ENCODE measurements around the gene PTPN1. TPM values are rescaled to one million over a fixed set of nuclear protein-coding genes. Genes with fewer than 3 reads are reported as not detected.
A peak's percentile ranks its signal among the peaks of the same experiment; 100 is the strongest.

Gene PTPN1
- total and polyA plus RNA-seq, 2 of the 13 experiments (the other 11 are each of a cell fraction or from before 2014, with no cell fraction given): 17.7 to 37.2 TPM

DNA sequence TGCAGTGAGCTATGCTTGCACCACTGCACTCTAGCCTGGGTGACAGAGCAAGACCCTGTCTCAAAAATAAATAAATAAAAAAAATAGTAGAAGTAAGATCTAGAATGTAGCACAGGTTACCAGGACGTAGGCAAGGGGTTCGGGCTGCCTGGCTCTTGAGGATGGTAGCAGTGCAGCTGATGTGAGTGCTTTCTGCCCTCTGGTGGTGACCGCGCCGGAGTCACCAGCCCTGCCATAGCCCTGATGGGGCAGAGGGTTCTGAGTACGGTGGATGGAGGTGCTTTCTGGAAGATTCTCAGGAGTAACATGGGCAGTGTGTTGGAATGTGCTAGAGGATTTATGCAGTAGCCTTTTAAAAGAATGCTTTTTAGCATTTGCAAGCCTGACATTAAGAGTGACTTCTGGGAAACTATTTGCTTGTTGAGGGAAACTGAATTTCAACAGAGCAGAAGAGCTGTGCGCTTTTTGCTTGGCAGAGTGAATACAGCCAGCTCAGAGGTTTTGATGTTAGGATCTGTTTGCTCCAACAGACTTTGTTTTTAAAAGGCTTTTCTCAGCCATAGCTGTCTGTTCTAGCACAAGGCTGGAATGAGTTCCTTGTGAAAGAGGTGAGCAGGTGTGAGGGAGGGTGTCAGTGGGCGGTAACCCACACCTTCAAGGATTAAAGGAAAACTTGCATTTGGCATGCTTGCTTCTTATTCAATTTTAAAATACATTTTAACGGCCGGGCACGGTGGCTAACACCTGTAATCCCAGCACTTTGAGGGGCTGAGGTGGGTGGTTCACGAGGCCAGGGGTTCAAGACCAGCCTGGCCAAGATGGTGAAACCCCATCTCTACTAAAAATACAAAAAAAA is 65.9 kb downstream of the PTPN1 start (continued):
- TF ChIP-seq ZNF737 (CRISPR knock-in tag; IDR thresholded peaks at IDR 0.05; ENCODE audit: borderline replicate concordance) (no peak), CBX1 (IDR thresholded peaks at IDR 0.05; ENCODE audit: low read depth) (no peak), ZNF674 (CRISPR knock-in tag; IDR thresholded peaks at IDR 0.05; ENCODE audit: low read depth) (no peak), ATAD3A (CRISPR knock-in tag; IDR thresholded peaks at IDR 0.05) (no peak), ZNF615 (CRISPR knock-in tag; IDR thresholded peaks at IDR 0.05; ENCODE audit: borderline replicate concordance) (no peak), BCL6 (CRISPR knock-in tag; IDR thresholded peaks at IDR 0.05) (0 out of 2 replicates have a peak, but pooled peaks have one; percentile 11), ZNF501 (CRISPR knock-in tag; IDR thresholded peaks at IDR 0.05) (peak; percentile 49; the same call in 1 of the 2 replicates), ZFX (CRISPR knock-in tag; IDR thresholded peaks at IDR 0.05; ENCODE audit: low read depth) (0 out of 2 replicates have a peak, but pooled peaks have one; percentile 30), TGIF2 (CRISPR knock-in tag; IDR thresholded peaks at IDR 0.05) (0 out of 2 replicates have a peak, but pooled peaks have one; percentile 32), FOXP1 (IDR thresholded peaks at IDR 0.05) (no peak), FOXP1 (CRISPR knock-in tag; IDR thresholded peaks at IDR 0.05) (no peak), ZNF441 (CRISPR knock-in tag; IDR thresholded peaks at IDR 0.05; ENCODE audit: borderline replicate concordance) (peak; percentile 56; the same call in 1 of the 2 replicates), ZMAT3 (CRISPR knock-in tag; conservative IDR thresholded peaks at IDR 0.05) (0 out of 2 replicates have a peak, but pooled peaks have one; percentile 61), ZNF546 (CRISPR knock-in tag; conservative IDR thresholded peaks at IDR 0.05) (no peak), ATF7 (IDR thresholded peaks at IDR 0.05) (no peak), ATF7 (CRISPR knock-in tag; IDR thresholded peaks at IDR 0.05) (no peak), TP53 (CRISPR knock-in tag; conservative IDR thresholded peaks at IDR 0.05) (no peak), ZNF10 (CRISPR knock-in tag; IDR thresholded peaks at IDR 0.05; ENCODE audit: borderline replicate concordance, low read depth) (no peak), ZNF782 (CRISPR knock-in tag; IDR thresholded peaks at IDR 0.05; ENCODE audit: borderline replicate concordance) (no peak)
- TF ChIP-seq, protein P1, sequence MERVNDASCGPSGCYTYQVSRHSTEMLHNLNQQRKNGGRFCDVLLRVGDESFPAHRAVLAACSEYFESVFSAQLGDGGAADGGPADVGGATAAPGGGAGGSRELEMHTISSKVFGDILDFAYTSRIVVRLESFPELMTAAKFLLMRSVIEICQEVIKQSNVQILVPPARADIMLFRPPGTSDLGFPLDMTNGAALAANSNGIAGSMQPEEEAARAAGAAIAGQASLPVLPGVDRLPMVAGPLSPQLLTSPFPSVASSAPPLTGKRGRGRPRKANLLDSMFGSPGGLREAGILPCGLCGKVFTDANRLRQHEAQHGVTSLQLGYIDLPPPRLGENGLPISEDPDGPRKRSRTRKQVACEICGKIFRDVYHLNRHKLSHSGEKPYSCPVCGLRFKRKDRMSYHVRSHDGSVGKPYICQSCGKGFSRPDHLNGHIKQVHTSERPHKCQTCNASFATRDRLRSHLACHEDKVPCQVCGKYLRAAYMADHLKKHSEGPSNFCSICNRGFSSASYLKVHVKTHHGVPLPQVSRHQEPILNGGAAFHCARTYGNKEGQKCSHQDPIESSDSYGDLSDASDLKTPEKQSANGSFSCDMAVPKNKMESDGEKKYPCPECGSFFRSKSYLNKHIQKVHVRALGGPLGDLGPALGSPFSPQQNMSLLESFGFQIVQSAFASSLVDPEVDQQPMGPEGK (CRISPR knock-in tag; IDR thresholded peaks at IDR 0.05): 0 out of 2 replicates have a peak, but pooled peaks have one; percentile 22
- TF ChIP-seq, protein P2, sequence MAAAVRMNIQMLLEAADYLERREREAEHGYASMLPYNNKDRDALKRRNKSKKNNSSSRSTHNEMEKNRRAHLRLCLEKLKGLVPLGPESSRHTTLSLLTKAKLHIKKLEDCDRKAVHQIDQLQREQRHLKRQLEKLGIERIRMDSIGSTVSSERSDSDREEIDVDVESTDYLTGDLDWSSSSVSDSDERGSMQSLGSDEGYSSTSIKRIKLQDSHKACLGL (CRISPR knock-in tag; IDR thresholded peaks at IDR 0.05): no peak
- TF ChIP-seq, protein P3, sequence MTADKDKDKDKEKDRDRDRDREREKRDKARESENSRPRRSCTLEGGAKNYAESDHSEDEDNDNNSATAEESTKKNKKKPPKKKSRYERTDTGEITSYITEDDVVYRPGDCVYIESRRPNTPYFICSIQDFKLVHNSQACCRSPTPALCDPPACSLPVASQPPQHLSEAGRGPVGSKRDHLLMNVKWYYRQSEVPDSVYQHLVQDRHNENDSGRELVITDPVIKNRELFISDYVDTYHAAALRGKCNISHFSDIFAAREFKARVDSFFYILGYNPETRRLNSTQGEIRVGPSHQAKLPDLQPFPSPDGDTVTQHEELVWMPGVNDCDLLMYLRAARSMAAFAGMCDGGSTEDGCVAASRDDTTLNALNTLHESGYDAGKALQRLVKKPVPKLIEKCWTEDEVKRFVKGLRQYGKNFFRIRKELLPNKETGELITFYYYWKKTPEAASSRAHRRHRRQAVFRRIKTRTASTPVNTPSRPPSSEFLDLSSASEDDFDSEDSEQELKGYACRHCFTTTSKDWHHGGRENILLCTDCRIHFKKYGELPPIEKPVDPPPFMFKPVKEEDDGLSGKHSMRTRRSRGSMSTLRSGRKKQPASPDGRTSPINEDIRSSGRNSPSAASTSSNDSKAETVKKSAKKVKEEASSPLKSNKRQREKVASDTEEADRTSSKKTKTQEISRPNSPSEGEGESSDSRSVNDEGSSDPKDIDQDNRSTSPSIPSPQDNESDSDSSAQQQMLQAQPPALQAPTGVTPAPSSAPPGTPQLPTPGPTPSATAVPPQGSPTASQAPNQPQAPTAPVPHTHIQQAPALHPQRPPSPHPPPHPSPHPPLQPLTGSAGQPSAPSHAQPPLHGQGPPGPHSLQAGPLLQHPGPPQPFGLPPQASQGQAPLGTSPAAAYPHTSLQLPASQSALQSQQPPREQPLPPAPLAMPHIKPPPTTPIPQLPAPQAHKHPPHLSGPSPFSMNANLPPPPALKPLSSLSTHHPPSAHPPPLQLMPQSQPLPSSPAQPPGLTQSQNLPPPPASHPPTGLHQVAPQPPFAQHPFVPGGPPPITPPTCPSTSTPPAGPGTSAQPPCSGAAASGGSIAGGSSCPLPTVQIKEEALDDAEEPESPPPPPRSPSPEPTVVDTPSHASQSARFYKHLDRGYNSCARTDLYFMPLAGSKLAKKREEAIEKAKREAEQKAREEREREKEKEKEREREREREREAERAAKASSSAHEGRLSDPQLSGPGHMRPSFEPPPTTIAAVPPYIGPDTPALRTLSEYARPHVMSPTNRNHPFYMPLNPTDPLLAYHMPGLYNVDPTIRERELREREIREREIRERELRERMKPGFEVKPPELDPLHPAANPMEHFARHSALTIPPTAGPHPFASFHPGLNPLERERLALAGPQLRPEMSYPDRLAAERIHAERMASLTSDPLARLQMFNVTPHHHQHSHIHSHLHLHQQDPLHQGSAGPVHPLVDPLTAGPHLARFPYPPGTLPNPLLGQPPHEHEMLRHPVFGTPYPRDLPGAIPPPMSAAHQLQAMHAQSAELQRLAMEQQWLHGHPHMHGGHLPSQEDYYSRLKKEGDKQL (CRISPR knock-in tag; IDR thresholded peaks at IDR 0.05; ENCODE audit: low read depth): no peak
- TF ChIP-seq, protein P4, sequence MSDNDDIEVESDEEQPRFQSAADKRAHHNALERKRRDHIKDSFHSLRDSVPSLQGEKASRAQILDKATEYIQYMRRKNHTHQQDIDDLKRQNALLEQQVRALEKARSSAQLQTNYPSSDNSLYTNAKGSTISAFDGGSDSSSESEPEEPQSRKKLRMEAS (IDR thresholded peaks at IDR 0.05): peak; percentile 24; the same call in 1 of the 2 replicates
